Stimulated activated CD4-positive, alpha-beta T cell treated with anti-CD3 and anti-CD28 coated beads, Interleukin-1b, Interleukin-23, amount 100 ng/mL, for 1 hour (primary cell): ENCODE data around the gene CCDC3.
"Not testable (repeated sequence)": the region's sequence is repeated elsewhere in the genome, so short reads cannot be mapped to it uniquely, and the experiment has no call there.

Experiments used
- DNase-seq, 2 donors: peaks; one replicate each; pipeline ENCODE4 v3.0.0-alpha.2; 2020; ENCODE audit warnings: low read depth in 2 of 2

CCDC3 gene

GRCh38 chr10:12887780-12888179 lies 113.7 kb downstream of the CCDC3 start:
- DNase-seq = no peak

DNA sequence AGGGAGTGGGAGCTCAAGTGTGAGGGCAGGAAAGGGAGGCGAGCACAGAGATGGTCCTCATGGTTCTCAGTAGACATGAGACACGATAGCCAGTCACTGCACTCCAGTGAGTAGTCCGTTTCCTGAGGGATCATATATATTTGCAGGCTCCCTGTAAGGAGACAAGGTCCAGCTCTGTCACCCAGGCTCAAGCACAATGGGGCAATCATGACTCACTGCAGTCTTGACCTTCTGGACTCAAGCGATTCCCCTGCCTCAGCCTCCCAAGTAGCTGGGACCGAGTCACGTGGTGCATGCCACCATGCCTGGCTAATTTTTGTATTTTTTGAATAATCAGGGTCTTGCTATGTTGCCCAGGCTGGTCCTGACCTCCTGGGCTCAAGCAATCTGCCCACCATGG lies 116.7 kb downstream of the CCDC3 start:
- no peak for DNase-seq

DNA sequence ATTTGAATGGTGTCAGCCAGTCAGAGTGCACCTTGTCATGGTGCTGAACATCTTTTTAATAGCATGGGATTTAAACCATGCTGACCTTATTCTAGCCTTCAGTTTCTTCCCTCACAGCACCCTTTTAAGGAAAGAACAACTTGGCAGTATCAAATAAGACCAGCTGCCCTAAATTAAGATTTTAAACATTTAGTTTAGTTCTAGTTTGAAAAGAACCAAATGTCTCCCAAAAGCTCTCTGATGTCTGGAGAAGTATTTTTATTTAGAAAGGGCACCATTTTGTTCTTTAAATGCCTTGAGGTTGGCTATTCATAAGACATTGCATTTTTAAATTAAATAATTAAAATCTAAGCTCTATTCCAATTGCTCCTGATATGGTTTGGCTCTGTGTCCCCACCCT lies 121.1 kb downstream of the CCDC3 start:
- DNase-seq = no peak

DNA sequence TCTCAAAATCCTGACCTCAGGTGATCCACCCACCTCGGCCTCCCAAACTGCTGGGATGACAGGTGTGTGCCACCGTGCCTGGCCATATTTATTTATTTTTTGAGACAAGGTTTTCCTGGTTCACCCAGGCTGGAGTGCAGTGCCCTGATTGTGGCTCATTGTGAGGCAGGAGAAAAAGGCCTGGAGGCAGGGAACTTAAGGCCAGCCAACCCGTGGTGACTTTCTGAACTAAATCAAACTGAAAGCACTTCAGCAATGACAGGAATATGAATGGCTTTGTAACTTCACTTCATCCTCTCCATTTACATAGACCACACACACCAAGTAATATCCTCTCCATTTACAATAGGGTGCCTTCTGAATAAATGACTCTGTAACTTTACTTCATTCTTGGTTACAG lies 124.4 kb downstream of the CCDC3 start:
- DNase-seq = no peak

DNA sequence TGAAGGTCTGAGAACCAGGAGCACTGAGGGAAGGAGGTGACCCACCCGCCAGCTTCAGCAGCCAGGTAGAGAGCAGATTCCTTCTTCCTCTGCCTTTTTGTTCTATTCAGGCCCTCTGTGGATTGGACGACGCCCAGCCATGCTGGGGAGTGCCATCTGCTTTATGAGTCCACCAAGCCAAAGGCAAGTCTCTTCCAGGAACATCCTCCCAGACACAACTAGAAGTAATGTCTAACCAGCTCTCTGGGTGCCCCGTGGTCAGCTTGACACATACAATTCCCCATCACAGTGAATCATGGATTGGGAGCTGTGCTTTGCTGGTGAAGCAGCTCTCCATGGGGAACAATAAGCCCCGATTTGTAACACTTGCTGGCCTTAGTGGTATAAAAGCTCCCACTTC lies 125.2 kb downstream of the CCDC3 start:
- no peak for DNase-seq

DNA sequence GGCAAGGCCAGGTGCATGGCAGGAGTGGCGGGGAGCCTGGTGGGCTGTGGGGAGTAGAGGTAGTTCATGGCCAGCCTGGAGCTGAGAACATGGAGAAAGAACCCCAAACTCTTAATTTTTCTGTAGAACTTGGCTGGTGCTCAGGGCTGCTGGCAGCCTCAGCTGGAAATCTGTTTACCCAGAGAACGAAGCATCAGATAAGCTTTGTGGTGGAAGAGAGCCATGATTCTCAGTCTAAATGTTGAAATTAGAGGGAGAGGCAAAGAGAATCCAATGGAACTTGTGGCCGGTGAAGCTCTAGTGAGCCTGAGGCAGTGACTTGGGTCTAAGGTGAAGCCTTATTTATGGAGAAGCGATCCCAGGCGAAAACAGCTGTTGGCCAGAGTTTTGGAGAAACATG lies 126.4 kb downstream of the CCDC3 start:
- DNase-seq = no peak

DNA sequence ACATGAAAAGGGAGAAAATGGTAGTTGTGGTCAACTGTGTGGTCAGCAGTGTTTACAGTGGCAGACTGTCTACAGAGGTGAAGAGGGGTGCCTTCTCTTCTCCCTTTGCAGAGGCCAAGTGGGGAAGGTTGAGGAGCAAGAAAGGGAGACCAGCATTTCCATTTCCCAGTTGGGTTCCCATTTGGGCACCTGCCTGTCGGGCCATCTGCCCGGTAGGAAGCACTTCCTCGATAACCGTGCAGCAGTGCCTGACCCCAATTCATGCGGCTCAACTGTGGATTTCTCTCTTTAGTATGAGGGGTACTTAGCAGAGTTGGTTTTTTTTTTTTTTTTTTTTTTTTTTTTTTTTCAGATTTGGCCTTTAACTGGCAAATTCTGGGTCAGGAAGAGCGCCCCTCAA lies 127.0 kb downstream of the CCDC3 start:
- no peak for DNase-seq

DNA sequence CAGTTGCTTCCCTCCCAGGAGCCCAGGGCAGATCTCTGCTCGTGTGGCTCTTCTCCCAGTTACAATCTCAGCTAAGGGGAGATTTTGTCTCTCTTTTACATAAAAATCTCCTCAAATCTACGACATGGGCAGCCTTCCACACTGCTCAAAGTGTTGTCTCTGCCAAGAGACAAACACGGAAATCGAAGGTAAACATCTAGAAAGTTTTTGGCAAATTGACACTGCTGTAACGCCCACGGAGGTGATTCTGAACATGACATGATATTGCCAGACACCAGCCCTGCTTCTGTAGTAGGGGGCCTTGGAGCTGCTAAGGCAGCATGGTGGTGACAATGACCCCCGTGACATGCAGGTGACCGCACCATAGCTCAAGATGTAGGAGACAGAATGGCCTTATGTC lies 128.3 kb downstream of the CCDC3 start:
- no peak for DNase-seq

DNA sequence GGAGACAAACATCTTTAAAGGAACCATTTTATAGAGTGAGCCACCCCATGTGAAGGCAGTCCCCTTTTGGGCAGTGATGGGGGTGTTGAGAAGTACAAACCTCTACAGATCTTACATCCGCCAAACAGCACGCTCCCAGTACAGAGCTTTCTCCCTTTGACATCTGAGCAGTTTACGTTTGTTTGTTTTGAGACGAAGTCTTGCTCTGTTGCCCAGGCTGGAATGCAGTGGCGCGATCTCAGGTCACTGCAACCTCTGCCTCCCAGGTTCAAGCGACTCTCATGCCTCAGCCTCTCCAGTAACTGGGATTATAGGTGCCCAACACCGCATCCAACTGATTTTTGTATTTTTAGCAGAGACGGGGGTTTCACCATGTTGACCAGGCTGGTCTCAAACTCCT lies 128.9 kb downstream of the CCDC3 start:
- no peak for DNase-seq

- DNase-seq = no peak
Observed at GRCh38 chr10:12869427-12869826, 132.1 kb downstream of the CCDC3 start.

- no peak for DNase-seq
Observed at GRCh38 chr10:12868229-12868628, 133.3 kb downstream of the CCDC3 start.

- DNase-seq = not testable (repeated sequence)
Observed at GRCh38 chr10:12865515-12865914, 136.0 kb downstream of the CCDC3 start.

DNA sequence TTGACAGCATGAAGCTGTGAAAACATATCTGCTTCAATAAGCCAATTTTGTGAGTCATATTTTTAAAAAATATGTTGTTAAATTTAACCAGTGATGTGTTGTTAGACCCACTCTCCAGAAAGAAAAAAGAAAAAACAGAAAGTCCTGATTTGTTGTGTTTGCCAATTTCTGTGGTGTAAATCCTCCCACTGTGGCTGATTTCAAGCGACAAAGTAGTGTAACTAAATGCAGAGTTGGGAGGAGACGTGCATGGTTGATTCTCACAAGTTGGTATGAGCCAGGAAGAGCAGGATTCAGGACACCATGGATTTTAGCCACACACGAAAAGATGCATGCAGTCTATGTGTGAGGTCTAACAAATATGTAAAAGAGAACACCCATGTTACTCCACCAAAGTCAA lies 139.1 kb downstream of the CCDC3 start:
- DNase-seq = no peak

- DNase-seq = no peak
Observed at GRCh38 chr10:12854988-12855387, 146.5 kb downstream of the CCDC3 start.

- DNase-seq = no peak
Observed at GRCh38 chr10:12852687-12853086, 148.8 kb downstream of the CCDC3 start.

- DNase-seq = no peak
Observed at GRCh38 chr10:12849319-12850181, 152.0 kb downstream of the CCDC3 start.

GRCh38 chr10:12848439-12849173 lies 152.9 kb downstream of the CCDC3 start:
- no peak for DNase-seq

DNA sequence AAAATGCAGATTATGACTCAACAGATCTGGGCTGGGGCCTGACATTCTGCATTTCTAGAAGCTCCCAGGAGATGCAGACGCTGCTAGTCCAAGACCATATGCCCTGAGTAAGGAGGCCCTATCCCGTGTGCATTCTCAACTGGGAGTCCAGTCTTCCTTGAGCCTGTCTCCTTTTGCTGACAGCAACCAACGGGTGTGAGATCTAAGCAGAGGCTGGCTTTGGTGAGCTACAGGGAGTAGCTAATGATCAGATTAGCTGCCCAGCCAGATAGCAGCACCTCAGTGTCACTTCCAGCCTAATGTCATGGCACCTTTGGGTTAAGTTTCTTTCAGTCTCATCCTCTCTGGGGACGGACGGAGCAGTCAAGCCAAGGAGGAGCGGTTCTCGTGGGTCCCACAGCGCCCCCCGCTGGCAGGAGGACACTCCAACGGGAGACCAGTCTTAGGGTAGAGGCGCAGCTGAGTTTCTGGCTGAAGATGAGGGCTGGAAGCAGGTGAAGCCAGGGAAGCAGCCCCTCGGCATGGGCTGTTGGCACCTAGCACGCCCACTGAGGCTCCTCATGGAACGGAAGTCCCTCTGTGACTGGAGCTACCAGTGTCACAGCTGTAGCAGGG lies 154.0 kb downstream of the CCDC3 start:
- DNase-seq = no peak

- no peak for DNase-seq
Observed at GRCh38 chr10:12846718-12847117, 154.8 kb downstream of the CCDC3 start.
